HepG2 (cell line): ENCODE results near the gene SOBP. TPM values are rescaled to one million over a fixed set of nuclear protein-coding genes. Genes with fewer than 3 reads are reported as not detected.

Source experiments
- ARID3A ChIP-seq: IDR thresholded peaks from 2 replicates; pipeline ENCODE4 v1.6.1; 2012; ENCODE audit warnings: low read depth, low read length, improper control_type of control experiment
- ELF4 ChIP-seq: sonication (generic); formaldehyde crosslinking; IDR thresholded peaks from 2 replicates; pipeline ENCODE4 v1.5.0; 2020; ENCODE audit warnings: missing genetic modification reagents, mild to moderate bottlenecking, moderate library complexity, borderline replicate concordance
- EZH2 ChIP-seq: conservative IDR thresholded peaks from 2 replicates; pipeline ENCODE4 v1.6.1; 2012; ENCODE audit warnings: mild to moderate bottlenecking, low read depth, low read length, moderate library complexity
- FOXO4 ChIP-seq: sonication (generic); formaldehyde crosslinking; conservative IDR thresholded peaks from 2 replicates; pipeline ENCODE4 v1.8.1; 2023; ENCODE audit warnings: missing genetic modification reagents
- HNF4A ChIP-seq: sonication (generic); formaldehyde crosslinking; IDR thresholded peaks from 2 replicates; pipeline ENCODE4 v1.4.0; 2020; ENCODE audit warnings: missing genetic modification reagents
- HNRNPH1 ChIP-seq: fragments of 200-400 bp; formaldehyde crosslinking; optimal IDR thresholded peaks from 2 replicates; pipeline ENCODE3; 2017; ENCODE audit warnings: mild to moderate bottlenecking, low read depth, low read length
- IRF9 ChIP-seq: sonication (generic); formaldehyde crosslinking; IDR thresholded peaks from 2 replicates; pipeline ENCODE4 v1.8.0; 2022; ENCODE audit warnings: missing genetic modification reagents, mild to moderate bottlenecking, borderline replicate concordance
- KDM5A ChIP-seq: fragments of 200-600 bp; sonication (generic); IDR thresholded peaks from 2 replicates; pipeline ENCODE4 v1.7.0; 2018; ENCODE audit warnings: antibody characterized with exemption, mild to moderate bottlenecking, low read length, borderline replicate concordance
- KLF15 ChIP-seq: sonication (generic); formaldehyde crosslinking; IDR thresholded peaks from 2 replicates; pipeline ENCODE4 v1.8.1; 2023; ENCODE audit warnings: borderline replicate concordance, mild to moderate bottlenecking, inconsistent platforms, missing genetic modification reagents, mixed read lengths
- NR3C1 ChIP-seq: sonication (generic); formaldehyde crosslinking; IDR thresholded peaks from 2 replicates; pipeline ENCODE4 v1.4.0; 2020; ENCODE audit warnings: missing genetic modification reagents
- POLR2AphosphoS2 ChIP-seq: IDR thresholded peaks from 2 replicates; pipeline ENCODE4 v1.6.1; 2011; ENCODE audit warnings: low read depth, low read length, improper control_type of control experiment
- SOX13 ChIP-seq, 3 experiments: fragments of 450-650 bp in 1 of 3; sonication (generic) in 1 of 3; formaldehyde crosslinking in 1 of 3; IDR thresholded peaks in 2 of 3; conservative IDR thresholded peaks in 1 of 3; 2 replicates each; pipeline versions ENCODE4 v1.5.0 to v1.6.1; 2016 to 2020; ENCODE audit warnings: antibody characterized with exemption in 1 of 3, mild to moderate bottlenecking in 1 of 3, missing compliant biosample characterization in 1 of 3, missing genetic modification reagents in 1 of 3, moderate library complexity in 1 of 3
- SUZ12 ChIP-seq: fragments of 150-350 bp; IDR thresholded peaks from 2 replicates; pipeline ENCODE4 v1.6.1; 2014; ENCODE audit warnings: low read depth, low read length
- XBP1 ChIP-seq: sonication (generic); formaldehyde crosslinking; IDR thresholded peaks from 2 replicates; pipeline ENCODE4 v1.5.0; 2020; ENCODE audit warnings: missing genetic modification reagents
- ZC3H13 ChIP-seq: sonication (generic); formaldehyde crosslinking; IDR thresholded peaks from 2 replicates; pipeline ENCODE4 v1.8.1; 2023; ENCODE audit warnings: mild to moderate bottlenecking, missing genetic modification reagents, moderate library complexity
- ZMAT3 ChIP-seq: sonication (generic); formaldehyde crosslinking; conservative IDR thresholded peaks from 2 replicates; pipeline ENCODE4 v1.7.0; 2021; ENCODE audit warnings: missing genetic modification reagents
- ZNF124 ChIP-seq: sonication (generic); formaldehyde crosslinking; IDR thresholded peaks from 2 replicates; pipeline ENCODE4 v1.4.0; 2020; ENCODE audit warnings: missing genetic modification reagents
- ZNF564 ChIP-seq: sonication (generic); formaldehyde crosslinking; IDR thresholded peaks from 2 replicates; pipeline ENCODE4 v1.8.1; 2023; ENCODE audit warnings: mild to moderate bottlenecking, missing genetic modification reagents
- ZNF615 ChIP-seq: sonication (generic); formaldehyde crosslinking; IDR thresholded peaks from 2 replicates; pipeline ENCODE4 v1.5.0; 2020; ENCODE audit warnings: mild to moderate bottlenecking, missing genetic modification reagents, borderline replicate concordance
- polyA plus RNA-seq, 8 experiments: library from polyadenylated mRNA; depleted of rRNA in 3 of 8; stranded (reverse) in 7 of 8; unstranded in 1 of 8; fragments of >200 nt; fragmentation: Illumina TruSeq in 4 of 8; extraction: Trizol in 4 of 8; gene quantifications; 2 replicates each; pipeline versions ENCODE4 v1.2.1 to v1.2.3, GENCODE V29; 2011 to 2016; ENCODE audit warnings: low read depth in 4 of 8, missing spikeins in 1 of 8, mixed read lengths in 1 of 8; ENCODE audit not compliant: insufficient read depth in 1 of 8
- total RNA-seq, 5 experiments: library from RNA; depleted of rRNA; stranded (reverse); fragments of >200 nt; fragmentation: Illumina TruSeq; extraction: Trizol; gene quantifications; 2 replicates each; pipeline ENCODE4 v1.2.3, GENCODE V29; 2016; ENCODE audit warnings: low read depth in 1 of 5
- TF ChIP-seq, protein P1 (sequence below): sonication (generic); formaldehyde crosslinking; IDR thresholded peaks from 2 replicates; pipeline ENCODE4 v1.4.0; 2020; ENCODE audit warnings: mild to moderate bottlenecking, missing genetic modification reagents
- TF ChIP-seq, protein P2 (sequence below): sonication (generic); formaldehyde crosslinking; IDR thresholded peaks from 2 replicates; pipeline ENCODE4 v1.8.0; 2023; ENCODE audit warnings: mild to moderate bottlenecking, missing genetic modification reagents

The SOBP gene
- total and polyA plus RNA-seq, 2 of the 13 experiments (the other 11 are each of a cell fraction or from before 2014, with no cell fraction given): 1.5 to 6.9 TPM

DNA sequence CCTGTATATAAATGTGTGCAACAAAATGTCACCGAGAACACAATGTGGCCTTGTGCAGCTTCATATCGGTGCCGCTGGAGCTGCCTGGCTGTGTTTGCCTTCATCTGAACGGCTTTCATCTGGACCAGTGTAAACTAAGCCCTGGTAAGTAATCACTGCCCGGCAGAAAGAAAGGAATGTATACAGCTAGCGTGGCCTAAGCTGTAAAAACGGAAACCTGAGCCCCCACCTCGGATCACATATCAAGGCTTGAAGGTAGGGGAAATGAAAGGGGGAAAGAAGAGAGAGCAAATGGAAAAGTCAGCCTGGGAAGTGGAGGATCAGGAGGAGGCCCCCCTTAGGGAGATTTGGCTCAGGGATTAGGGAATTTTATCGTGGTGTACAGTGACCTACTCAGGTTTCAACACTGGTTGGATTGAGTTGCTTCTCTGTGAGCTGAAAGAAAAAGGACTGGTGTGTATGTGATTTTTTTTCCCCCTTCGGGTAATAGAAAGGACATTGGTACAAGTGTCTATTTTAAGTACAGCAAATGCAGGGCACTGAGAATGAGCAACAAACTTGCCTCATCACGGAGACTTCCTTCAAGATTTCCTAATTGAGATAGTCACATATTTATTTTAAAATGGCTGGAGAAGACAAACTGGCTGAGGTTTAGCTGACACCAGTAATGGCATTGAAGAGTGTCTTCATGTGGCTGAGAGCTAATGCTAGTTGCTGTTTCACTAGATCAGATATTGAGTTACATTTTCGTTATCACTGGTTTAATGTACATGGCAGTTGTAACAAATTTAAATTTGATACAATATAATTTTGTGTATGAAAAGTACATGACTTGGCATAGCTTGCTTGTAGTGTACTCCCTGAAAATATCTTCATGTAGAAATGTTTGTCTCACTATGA, 3.5 kb downstream of the SOBP start (continued):
- TF ChIP-seq, protein P1, sequence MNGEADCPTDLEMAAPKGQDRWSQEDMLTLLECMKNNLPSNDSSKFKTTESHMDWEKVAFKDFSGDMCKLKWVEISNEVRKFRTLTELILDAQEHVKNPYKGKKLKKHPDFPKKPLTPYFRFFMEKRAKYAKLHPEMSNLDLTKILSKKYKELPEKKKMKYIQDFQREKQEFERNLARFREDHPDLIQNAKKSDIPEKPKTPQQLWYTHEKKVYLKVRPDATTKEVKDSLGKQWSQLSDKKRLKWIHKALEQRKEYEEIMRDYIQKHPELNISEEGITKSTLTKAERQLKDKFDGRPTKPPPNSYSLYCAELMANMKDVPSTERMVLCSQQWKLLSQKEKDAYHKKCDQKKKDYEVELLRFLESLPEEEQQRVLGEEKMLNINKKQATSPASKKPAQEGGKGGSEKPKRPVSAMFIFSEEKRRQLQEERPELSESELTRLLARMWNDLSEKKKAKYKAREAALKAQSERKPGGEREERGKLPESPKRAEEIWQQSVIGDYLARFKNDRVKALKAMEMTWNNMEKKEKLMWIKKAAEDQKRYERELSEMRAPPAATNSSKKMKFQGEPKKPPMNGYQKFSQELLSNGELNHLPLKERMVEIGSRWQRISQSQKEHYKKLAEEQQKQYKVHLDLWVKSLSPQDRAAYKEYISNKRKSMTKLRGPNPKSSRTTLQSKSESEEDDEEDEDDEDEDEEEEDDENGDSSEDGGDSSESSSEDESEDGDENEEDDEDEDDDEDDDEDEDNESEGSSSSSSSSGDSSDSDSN (CRISPR knock-in tag): peak; percentile 70
- peak; percentile 43; the same call in 1 of the 2 replicates for TF ChIP-seq SOX13 (IDR thresholded peaks at IDR 0.05)
- TF ChIP-seq SOX13 (CRISPR knock-in tag; conservative IDR thresholded peaks at IDR 0.05 in 1 of 2, IDR thresholded peaks at IDR 0.05 in 1 of 2): peak in 1 of 2 experiments; percentile 87; a peak in 2 of 4 replicates
- TF ChIP-seq KDM5A: no peak; the same call in 1 of the 2 replicates
- TF ChIP-seq SUZ12: no peak
- TF ChIP-seq ZNF615 (CRISPR knock-in tag): no peak
- TF ChIP-seq XBP1 (CRISPR knock-in tag): no peak
- TF ChIP-seq HNRNPH1: no peak
- TF ChIP-seq IRF9 (CRISPR knock-in tag): no peak
- no peak for TF ChIP-seq ZMAT3 (CRISPR knock-in tag)
- no peak for TF ChIP-seq EZH2
- peak; percentile 87 for TF ChIP-seq ARID3A
- TF ChIP-seq ZC3H13 (CRISPR knock-in tag): no peak
- no peak for TF ChIP-seq FOXO4 (CRISPR knock-in tag)
- TF ChIP-seq HNF4A (CRISPR knock-in tag): peak; percentile 66
- TF ChIP-seq POLR2AphosphoS2: no peak
- TF ChIP-seq, protein P2, sequence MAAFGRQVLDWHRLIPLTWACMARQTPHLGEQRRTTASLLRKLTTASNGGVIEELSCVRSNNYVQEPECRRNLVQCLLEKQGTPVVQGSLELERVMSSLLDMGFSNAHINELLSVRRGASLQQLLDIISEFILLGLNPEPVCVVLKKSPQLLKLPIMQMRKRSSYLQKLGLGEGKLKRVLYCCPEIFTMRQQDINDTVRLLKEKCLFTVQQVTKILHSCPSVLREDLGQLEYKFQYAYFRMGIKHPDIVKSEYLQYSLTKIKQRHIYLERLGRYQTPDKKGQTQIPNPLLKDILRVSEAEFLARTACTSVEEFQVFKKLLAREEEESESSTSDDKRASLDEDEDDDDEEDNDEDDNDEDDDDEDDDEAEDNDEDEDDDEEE (CRISPR knock-in tag): no peak
- no peak for TF ChIP-seq ELF4 (CRISPR knock-in tag)
- no peak for TF ChIP-seq KLF15
- TF ChIP-seq ZNF124 (CRISPR knock-in tag): peak; percentile 51; the same call in 1 of the 2 replicates
- TF ChIP-seq NR3C1 (CRISPR knock-in tag): no peak
- peak; percentile 49; the same call in 1 of the 2 replicates for TF ChIP-seq ZNF564
